A673 (cell line): ENCODE data around the gene ZFAND4. TPM values are rescaled to one million over a fixed set of nuclear protein-coding genes. Genes with fewer than 3 reads are reported as not detected.
"Not testable (repeated sequence)": the region's sequence is repeated elsewhere in the genome, so short reads cannot be mapped to it uniquely, and the experiment has no call there.

Experiments
- Bru-seq: library from RNA; stranded (reverse); fragments of 400-500 nt; gene quantifications from one replicate; lab custom pipeline; 2021; lab: Mats Ljungman, UMichigan
- BruChase-seq, 2 experiments: library from RNA; stranded (reverse); fragments of 400-500 nt; gene quantifications; one replicate each; lab custom pipeline; 2021; lab: Mats Ljungman, UMichigan
- BruUV-seq: library from RNA; stranded (reverse); fragments of 400-500 nt; replicated peaks from 2 replicates; lab custom pipeline; 2021; lab: Mats Ljungman, UMichigan
- CTCF ChIA-PET: fragments of 300-600 bp; sonication (Branson Sonifier 250); formaldehyde crosslinking; loops from one replicate; lab custom pipeline; 2022; ENCODE audit warnings: antibody characterized with exemption; lab: Charles Lee
- POLR2A ChIA-PET: fragments of 300-600 bp; sonication (Branson Sonifier 250); formaldehyde crosslinking; loops from one replicate; lab custom pipeline; 2022; ENCODE audit warnings: antibody characterized with exemption; ENCODE audit not compliant: low non-redundant PET; lab: Charles Lee
- DNase-seq: peaks from one replicate; pipeline ENCODE4 v3.0.0-alpha.2; 2015; ENCODE audit warnings: low spot score
- H3K27ac ChIP-seq: fragments of 200-600 bp; sonication (generic); 2 replicates; pipeline ENCODE4 v1.5.1; 2016; ENCODE audit warnings: mixed run types, low read depth, mild to moderate bottlenecking, mixed read lengths, antibody characterized with exemption, low read length; ENCODE audit not compliant: poor library complexity, severe bottlenecking
- H3K27me3 ChIP-seq: fragments of 200-600 bp; sonication (generic); replicated peaks from 2 replicates; pipeline ENCODE4 v1.6.1; 2017; ENCODE audit warnings: mixed run types, low read depth, mild to moderate bottlenecking, mixed read lengths, antibody characterized with exemption, low read length; ENCODE audit not compliant: insufficient read depth, poor library complexity
- H3K36me3 ChIP-seq: fragments of 200-600 bp; sonication (generic); 2 replicates; pipeline ENCODE4 v1.6.1; 2016; ENCODE audit warnings: mixed run types, mild to moderate bottlenecking, mixed read lengths, antibody characterized with exemption, low read length; ENCODE audit not compliant: insufficient read depth, poor library complexity, severe bottlenecking
- H3K4me1 ChIP-seq: fragments of 200-600 bp; sonication (generic); 2 replicates; pipeline ENCODE4 v1.6.1; 2017; ENCODE audit warnings: mixed run types, mild to moderate bottlenecking, mixed read lengths, antibody characterized with exemption, low read length; ENCODE audit not compliant: insufficient read depth, poor library complexity, severe bottlenecking
- H3K4me3 ChIP-seq: fragments of 200-600 bp; sonication (generic); 2 replicates; pipeline ENCODE4 v1.5.1; 2016; ENCODE audit warnings: low read depth, mixed run types, mild to moderate bottlenecking, mixed read lengths, low read length; ENCODE audit not compliant: poor library complexity, severe bottlenecking
- H3K9me3 ChIP-seq: fragments of 200-600 bp; sonication (generic); 2 replicates; pipeline ENCODE4 v1.6.1; 2016; ENCODE audit warnings: mixed run types, low read depth, mild to moderate bottlenecking, mixed read lengths, antibody characterized with exemption, low read length; ENCODE audit not compliant: poor library complexity, severe bottlenecking
- EZH2 ChIP-seq: fragments of 200-600 bp; sonication (generic); IDR thresholded peaks from 2 replicates; pipeline ENCODE4 v1.6.1; 2017; ENCODE audit warnings: borderline replicate concordance, low read depth, mild to moderate bottlenecking, mixed read lengths, antibody characterized with exemption, low read length; ENCODE audit not compliant: poor library complexity, severe bottlenecking
- intact Hi-C: fragments of 100-400 bp; cut with micrococcal nuclease; formaldehyde crosslinking; loops from one replicate; pipeline ENCODE4 v1.10.0; 2022; ENCODE audit not compliant: unreplicated experiment
- long read RNA-seq: library from polyadenylated mRNA; stranded (forward); transcript quantifications from one replicate; pipeline ENCODE4 v2.0.0, GENCODE V29; 2022
- total RNA-seq: library from RNA; stranded (reverse); gene quantifications from 2 replicates; pipeline ENCODE4 v1.2.3, GENCODE V29; 2021
- TF ChIP-seq, protein P1 (sequence below): fragments of 300-800, 200-600 bp; sonication (generic); conservative IDR thresholded peaks from 2 replicates; pipeline ENCODE4 v1.5.1; 2017; ENCODE audit warnings: low read depth, mild to moderate bottlenecking, antibody characterized with exemption, low read length, moderate library complexity, mixed read lengths

ZFAND4 gene
- total RNA-seq (9.2 and 10.5 TPM in 2 replicates), Bru-seq, nascent RNA (percentile 67 among the genes with signal in this experiment), BruChase-seq, experiment 1, labeled RNA remaining after a 2-hour chase (percentile 66 among the genes with signal in this experiment), BruChase-seq, experiment 2, labeled RNA remaining after a 6-hour chase (percentile 61 among the genes with signal in this experiment)
- long read RNA-seq, partial matches to known transcripts, result 1 of 7 reads
- long read RNA-seq, other reads (novel, unspliced or antisense), result 6 of 7 reads

DNA sequence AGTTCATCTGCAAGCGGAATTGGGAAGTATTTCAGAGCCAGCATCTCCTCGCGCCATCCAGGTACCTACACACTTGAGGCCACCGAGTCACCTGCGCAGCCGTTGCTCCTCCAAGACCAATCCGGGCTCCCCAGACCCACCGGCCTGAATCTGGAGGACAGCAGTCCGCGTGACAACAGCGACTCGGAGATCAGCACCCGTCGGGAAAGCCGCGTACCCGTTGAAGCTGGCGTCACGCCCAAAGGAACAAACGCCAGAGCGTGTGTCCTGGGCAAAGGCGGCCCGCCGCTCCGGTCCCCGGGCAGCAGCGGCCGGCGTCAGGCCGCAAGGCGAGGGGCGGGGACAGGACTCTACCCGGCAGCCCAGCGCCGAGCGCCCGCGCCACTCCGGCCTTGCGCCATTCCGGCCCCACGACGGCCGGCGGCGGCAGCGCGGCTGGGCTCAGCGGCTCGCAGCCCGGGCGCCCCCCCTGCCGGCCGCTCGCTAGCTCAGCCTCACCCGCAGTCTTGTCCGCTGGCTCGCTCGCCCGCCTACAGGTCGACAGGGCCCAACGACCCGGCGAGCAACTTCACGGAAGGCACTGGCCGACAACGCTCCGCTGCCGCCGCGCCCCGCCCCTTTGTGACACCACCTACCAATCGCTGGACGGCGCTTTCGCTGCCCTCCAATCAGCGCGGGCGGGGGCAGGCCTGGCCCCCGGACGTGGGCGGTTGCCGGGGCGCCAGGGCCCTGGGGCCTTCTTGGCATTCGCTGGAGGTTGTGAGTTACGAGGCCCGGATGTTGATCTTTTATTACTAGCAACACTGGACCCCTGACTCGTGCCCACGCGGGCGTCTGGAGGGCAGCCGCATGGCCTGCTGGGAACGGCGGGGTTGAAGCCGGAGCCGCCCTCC is at the start of gene ZFAND4:
TSS of gene ZFAND4 (minus strand) at position 592 of the 893 bp plus-strand sequence. CDS start 9,047 bp downstream, outside the sequence.
- no peaks in the 10 kb centered on the region for H3K4me1 ChIP-seq
- H3K36me3 ChIP-seq, result no peaks in the 10 kb centered on the region
- peak; percentile 97 for DNase-seq
- CTCF ChIA-PET, result interaction anchor here (0.6 kb wide), 1 partner anchor 268 kb away, joined by 3 read pairs; no protein-coding TSS in a partner anchor
- peak within 1 kb of the TSS; percentile 34 for H3K27ac ChIP-seq
- POLR2A ChIA-PET, result no interaction called here
- BruUV-seq, result no TSS peak
- H3K27me3 ChIP-seq, result no peaks in the 10 kb centered on the region
- H3K4me3 ChIP-seq, result peak within 1 kb of the TSS; percentile 76
- H3K9me3 ChIP-seq, result no peaks in the 10 kb centered on the region
- intact Hi-C loops, result loop anchor here (10.0 kb wide), 2 partner anchors 418 to 668 kb away; partner anchors contain the start of gene ZNF22
- TF ChIP-seq, protein P1, sequence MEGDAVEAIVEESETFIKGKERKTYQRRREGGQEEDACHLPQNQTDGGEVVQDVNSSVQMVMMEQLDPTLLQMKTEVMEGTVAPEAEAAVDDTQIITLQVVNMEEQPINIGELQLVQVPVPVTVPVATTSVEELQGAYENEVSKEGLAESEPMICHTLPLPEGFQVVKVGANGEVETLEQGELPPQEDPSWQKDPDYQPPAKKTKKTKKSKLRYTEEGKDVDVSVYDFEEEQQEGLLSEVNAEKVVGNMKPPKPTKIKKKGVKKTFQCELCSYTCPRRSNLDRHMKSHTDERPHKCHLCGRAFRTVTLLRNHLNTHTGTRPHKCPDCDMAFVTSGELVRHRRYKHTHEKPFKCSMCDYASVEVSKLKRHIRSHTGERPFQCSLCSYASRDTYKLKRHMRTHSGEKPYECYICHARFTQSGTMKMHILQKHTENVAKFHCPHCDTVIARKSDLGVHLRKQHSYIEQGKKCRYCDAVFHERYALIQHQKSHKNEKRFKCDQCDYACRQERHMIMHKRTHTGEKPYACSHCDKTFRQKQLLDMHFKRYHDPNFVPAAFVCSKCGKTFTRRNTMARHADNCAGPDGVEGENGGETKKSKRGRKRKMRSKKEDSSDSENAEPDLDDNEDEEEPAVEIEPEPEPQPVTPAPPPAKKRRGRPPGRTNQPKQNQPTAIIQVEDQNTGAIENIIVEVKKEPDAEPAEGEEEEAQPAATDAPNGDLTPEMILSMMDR, result 0 out of 2 replicates have a peak, but pooled peaks have one; percentile 23
- no peak for TF ChIP-seq EZH2

DNA sequence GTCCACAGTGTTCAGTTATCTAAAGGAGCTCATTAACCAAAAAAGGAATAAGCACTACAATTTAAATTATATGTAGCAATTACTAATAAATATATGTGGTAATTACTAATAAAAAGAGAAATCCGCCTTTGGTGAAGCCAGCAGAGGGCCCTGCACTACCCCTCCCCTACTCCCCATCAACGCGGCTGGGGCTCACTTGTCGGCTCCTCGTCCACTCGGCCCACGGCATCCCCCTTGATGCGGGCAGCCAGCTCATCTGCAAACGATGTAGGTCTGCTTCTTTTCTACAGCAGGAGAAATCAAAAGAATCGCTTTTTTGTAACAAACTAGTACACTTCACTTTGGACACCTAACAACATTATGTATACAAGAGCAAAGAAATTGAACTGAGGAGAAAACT is 48.9 kb upstream of the ZFAND4 start:
- H3K4me1 ChIP-seq, POLR2A ChIA-PET, DNase-seq, intact Hi-C loops, H3K27ac ChIP-seq, H3K36me3 ChIP-seq, H3K27me3 ChIP-seq, BruUV-seq, CTCF ChIA-PET, H3K9me3 ChIP-seq, H3K4me3 ChIP-seq: not testable (repeated sequence)

DNA sequence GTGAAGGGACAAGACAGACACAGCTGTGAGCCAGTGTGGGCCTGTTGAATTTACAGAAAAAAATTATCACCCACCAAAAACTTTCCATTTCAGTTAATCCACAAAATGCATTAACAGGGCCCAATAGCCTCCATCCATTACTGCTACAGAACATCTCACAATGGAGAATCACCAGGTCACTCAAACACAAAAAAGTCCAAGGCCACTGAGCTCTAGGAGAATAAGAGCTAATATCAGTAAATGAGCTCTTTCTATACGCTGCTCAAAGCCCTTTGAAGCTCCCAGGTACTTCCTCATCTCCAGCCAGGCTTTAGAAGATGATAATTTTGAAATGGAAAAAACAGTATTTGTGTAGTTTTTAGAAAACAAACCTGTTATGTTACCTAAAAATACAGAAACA is 45.1 kb upstream of the ZFAND4 start:
- H3K4me3 ChIP-seq, CTCF ChIA-PET: not testable (repeated sequence)

DNA sequence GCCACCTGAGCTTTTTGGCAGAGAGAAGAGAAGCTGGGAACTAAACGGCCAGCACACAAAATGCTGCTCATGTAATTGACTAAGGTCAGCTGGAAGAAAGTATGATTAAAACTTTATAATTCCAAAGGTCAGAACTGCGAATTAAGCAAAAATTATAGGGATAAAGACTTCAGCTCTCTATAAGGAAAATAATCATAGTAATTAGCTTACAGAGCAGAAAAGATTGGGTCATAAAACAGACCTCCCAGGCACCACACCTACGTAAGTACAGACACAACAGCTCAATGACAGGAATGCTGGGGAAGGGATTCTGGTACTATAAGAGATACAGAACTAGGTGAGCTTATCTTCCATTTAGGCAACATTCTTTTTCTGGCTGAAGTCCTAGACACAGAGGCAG is 44.5 kb upstream of the ZFAND4 start:
- CTCF ChIA-PET, intact Hi-C loops, H3K36me3 ChIP-seq, DNase-seq, H3K4me3 ChIP-seq, H3K27me3 ChIP-seq, H3K27ac ChIP-seq, POLR2A ChIA-PET, H3K4me1 ChIP-seq, BruUV-seq, H3K9me3 ChIP-seq: not testable (repeated sequence)

More for the DNA sequence above, 45.1 kb upstream of the ZFAND4 start:
- H3K27me3 ChIP-seq, H3K36me3 ChIP-seq, H3K4me1 ChIP-seq, POLR2A ChIA-PET, DNase-seq, intact Hi-C loops, BruUV-seq, H3K27ac ChIP-seq, H3K9me3 ChIP-seq: not testable (repeated sequence)

DNA sequence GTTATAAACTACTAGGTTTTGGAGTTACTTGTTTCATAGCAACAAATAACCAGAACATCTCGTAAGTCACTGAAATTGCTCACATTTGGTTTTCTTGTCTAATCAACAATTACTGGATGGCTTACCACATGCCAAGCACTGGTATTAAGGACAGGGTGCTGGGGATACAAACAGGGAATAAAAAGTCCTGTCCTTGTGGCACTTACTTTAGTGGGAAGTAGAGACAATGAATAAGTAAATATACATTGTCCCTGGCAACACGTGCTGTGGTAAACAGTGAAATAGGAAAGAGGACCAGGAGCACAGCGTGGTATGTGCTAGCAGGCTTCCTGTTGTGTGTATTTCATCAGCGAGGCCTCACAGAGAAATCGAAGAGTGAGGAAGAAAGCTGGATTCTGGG is 38.7 kb upstream of the ZFAND4 start:
- intact Hi-C loops, BruUV-seq, POLR2A ChIA-PET: not testable (repeated sequence)

DNA sequence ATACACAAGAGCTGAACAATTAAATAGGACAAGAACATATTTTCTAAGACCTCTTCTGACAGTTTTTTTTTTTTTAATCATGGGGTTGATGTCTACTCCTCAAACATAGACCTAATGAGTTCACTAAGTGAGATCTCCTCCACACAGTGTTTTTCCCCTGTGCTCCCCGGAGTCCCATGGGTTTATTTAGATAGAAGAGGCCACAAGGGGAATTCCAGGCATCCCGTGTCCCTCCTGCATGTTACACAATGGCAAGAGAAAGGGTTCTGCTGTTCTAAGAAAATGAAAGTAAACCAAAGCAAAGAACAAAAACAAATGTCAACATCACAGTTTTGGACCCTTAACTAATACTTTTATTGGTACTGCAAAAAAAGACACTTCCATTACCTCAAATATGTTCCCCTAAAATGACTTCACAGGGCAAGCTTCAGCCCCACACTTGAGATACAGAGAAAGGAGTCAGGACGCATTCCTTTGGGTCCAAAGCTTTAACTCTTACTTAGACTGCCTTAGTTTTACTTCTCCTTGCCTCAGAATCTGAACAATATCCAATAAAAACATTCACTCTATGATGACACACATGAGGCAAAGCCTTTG is 37.7 kb upstream of the ZFAND4 start:
- H3K4me3 ChIP-seq, POLR2A ChIA-PET, intact Hi-C loops, H3K4me1 ChIP-seq, BruUV-seq, H3K27me3 ChIP-seq, H3K9me3 ChIP-seq, CTCF ChIA-PET, DNase-seq, H3K36me3 ChIP-seq, H3K27ac ChIP-seq: not testable (repeated sequence)

More for the DNA sequence above, 38.7 kb upstream of the ZFAND4 start:
- H3K4me1 ChIP-seq, CTCF ChIA-PET, H3K9me3 ChIP-seq, H3K36me3 ChIP-seq, H3K4me3 ChIP-seq, H3K27me3 ChIP-seq, H3K27ac ChIP-seq, DNase-seq: not testable (repeated sequence)
